ENCODE data around the gene C10orf67.
"Not testable (repeated sequence)": the region's sequence is repeated elsewhere in the genome, so short reads cannot be mapped to it uniquely, and the experiment has no call there.

The C10orf67 gene

DNA sequence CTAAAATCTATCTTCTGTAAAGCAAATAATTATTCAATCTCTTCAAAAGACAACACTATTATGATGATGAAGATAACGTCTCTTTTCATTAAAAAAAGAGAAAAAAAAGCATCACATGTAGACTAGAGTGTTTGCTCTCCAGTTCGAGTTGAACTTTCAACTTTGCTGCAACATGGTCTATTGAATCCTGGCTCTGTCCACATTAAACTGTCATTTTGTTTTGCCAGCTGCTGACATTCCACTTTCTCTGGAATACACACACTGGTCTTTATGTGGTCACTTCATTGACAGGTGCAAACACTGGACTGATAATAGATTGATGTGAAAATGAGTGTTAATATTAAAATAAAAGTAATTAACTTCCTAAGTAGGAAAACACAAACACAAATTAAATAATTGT lies 90.8 kb downstream of the C10orf67 start:
- Histone ChIP-seq H4K20me1 (ENCODE audit: insufficient read depth, low read length) (no peaks in the 10 kb centered on the region), H3K27me3 (ENCODE audit: low read depth, low read length) (no peaks in the 10 kb centered on the region), H3K9me3 (ENCODE audit: insufficient read depth, low read length) (no peaks in the 10 kb centered on the region), H3K9ac (ENCODE audit: low read length) (no peak overlapping the region), H3K36me3 (replicated peaks; ENCODE audit: low read depth, low read length) (no peaks in the 10 kb centered on the region), H3K27ac (ENCODE audit: low read length) (no peak overlapping the region), H3K79me2 (ENCODE audit: low read length) (no peaks in the 10 kb centered on the region), H3K4me3 (ENCODE audit: low read length) (no peak overlapping the region), H2AFZ (ENCODE audit: low read depth, low read length) (no peak overlapping the region), H3K4me2 (ENCODE audit: low read length) (no peak overlapping the region), H3K4me1 (ENCODE audit: low read length) (no peaks in the 10 kb centered on the region)
- TF ChIP-seq EZH2phosphoT487 (IDR thresholded peaks at IDR 0.05; ENCODE audit: low read depth) = no peak
- TF ChIP-seq, protein P1, sequence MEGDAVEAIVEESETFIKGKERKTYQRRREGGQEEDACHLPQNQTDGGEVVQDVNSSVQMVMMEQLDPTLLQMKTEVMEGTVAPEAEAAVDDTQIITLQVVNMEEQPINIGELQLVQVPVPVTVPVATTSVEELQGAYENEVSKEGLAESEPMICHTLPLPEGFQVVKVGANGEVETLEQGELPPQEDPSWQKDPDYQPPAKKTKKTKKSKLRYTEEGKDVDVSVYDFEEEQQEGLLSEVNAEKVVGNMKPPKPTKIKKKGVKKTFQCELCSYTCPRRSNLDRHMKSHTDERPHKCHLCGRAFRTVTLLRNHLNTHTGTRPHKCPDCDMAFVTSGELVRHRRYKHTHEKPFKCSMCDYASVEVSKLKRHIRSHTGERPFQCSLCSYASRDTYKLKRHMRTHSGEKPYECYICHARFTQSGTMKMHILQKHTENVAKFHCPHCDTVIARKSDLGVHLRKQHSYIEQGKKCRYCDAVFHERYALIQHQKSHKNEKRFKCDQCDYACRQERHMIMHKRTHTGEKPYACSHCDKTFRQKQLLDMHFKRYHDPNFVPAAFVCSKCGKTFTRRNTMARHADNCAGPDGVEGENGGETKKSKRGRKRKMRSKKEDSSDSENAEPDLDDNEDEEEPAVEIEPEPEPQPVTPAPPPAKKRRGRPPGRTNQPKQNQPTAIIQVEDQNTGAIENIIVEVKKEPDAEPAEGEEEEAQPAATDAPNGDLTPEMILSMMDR (IDR thresholded peaks at IDR 0.05; ENCODE audit: low read depth, low read length) = no peak

DNA sequence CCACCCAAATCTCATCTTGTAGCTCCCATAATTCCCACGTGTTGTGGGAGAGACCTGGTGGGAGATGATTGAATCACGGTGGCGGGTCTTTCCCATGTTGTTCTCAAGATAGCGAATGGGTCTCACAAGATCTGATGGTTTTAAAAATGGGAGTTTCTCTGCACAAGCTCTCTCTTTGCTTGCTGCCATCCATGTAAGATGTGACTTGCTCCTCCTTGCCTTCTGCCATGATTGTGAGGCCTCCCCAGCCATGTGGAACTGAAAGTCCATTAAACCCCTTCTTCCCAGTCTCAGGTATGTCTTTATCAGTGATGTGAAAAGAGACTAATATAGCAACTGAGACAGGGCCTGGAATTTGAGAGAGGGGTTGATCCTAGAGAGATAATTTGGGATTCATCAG lies 91.7 kb downstream of the C10orf67 start:
- H3K4me3 ChIP-seq (ENCODE audit: low read length); H3K9me3 ChIP-seq (ENCODE audit: insufficient read depth, low read length); H4K20me1 ChIP-seq (ENCODE audit: insufficient read depth, low read length); H3K36me3 ChIP-seq (replicated peaks; ENCODE audit: low read depth, low read length); H3K27me3 ChIP-seq (ENCODE audit: low read depth, low read length); H3K79me2 ChIP-seq (ENCODE audit: low read length); H3K4me1 ChIP-seq (ENCODE audit: low read length); H3K27ac ChIP-seq (ENCODE audit: low read length); H3K9ac ChIP-seq (ENCODE audit: low read length); H3K4me2 ChIP-seq (ENCODE audit: low read length); H2AFZ ChIP-seq (ENCODE audit: low read depth, low read length): not testable (repeated sequence)

DNA sequence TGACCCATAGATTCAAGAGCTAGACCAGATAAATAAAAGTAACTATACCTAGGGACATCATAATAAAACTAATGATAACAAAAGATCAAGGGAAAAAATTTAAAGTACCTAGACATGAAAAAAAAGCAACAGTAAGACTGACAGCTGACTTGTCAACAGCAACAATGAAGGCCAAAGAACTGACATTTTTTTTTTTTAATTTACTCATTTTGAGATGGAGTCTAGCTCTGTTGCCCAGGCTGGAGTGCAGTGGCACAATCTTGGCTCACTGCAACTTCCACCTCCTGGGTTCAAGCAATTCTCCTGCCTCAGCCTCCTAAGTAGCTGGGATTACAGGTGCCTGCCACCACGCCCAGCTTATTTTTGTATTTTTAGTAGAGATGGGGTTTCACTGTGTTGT lies 102.8 kb downstream of the C10orf67 start:
- not testable (repeated sequence) for H3K27me3 ChIP-seq (ENCODE audit: low read depth, low read length); H3K9me3 ChIP-seq (ENCODE audit: insufficient read depth, low read length); H2AFZ ChIP-seq (ENCODE audit: low read depth, low read length); H3K4me1 ChIP-seq (ENCODE audit: low read length); H3K9ac ChIP-seq (ENCODE audit: low read length); H3K36me3 ChIP-seq (replicated peaks; ENCODE audit: low read depth, low read length); H3K27ac ChIP-seq (ENCODE audit: low read length); H3K4me3 ChIP-seq (ENCODE audit: low read length); H3K4me2 ChIP-seq (ENCODE audit: low read length); H3K79me2 ChIP-seq (ENCODE audit: low read length); H4K20me1 ChIP-seq (ENCODE audit: insufficient read depth, low read length)

DNA sequence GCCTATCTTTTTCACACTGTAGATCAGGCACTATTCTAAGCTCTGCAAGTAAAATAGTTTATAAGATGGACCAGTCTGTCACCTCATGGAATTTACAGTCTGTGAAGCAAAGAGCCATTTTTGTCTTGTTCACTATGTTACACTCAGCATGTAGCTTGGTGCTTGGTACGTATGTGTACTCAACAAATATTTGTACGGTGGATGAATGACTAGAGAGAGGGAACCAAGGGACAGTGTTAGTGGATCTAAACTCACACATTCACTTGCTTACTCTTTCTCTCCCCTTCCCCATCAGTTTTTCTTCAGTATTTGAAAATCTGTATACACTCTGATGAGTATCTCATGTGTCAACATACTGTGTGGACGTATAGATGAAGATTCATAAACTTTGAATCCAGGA lies 106.6 kb downstream of the C10orf67 start:
- Histone ChIP-seq H3K4me1 (ENCODE audit: low read length) (no peaks in the 10 kb centered on the region), H3K27me3 (ENCODE audit: low read depth, low read length) (no peaks in the 10 kb centered on the region), H3K4me3 (ENCODE audit: low read length) (no peak overlapping the region), H2AFZ (ENCODE audit: low read depth, low read length) (no peak overlapping the region), H3K9me3 (ENCODE audit: insufficient read depth, low read length) (no peaks in the 10 kb centered on the region), H3K4me2 (ENCODE audit: low read length) (no peak overlapping the region), H3K36me3 (replicated peaks; ENCODE audit: low read depth, low read length) (no peaks in the 10 kb centered on the region), H4K20me1 (ENCODE audit: insufficient read depth, low read length) (no peaks in the 10 kb centered on the region), H3K27ac (ENCODE audit: low read length) (no peak overlapping the region), H3K9ac (ENCODE audit: low read length) (no peak overlapping the region), H3K79me2 (ENCODE audit: low read length) (no peaks in the 10 kb centered on the region)
- TF ChIP-seq, protein P1 (IDR thresholded peaks at IDR 0.05; ENCODE audit: low read depth, low read length) = no peak
- no peak for TF ChIP-seq EZH2phosphoT487 (IDR thresholded peaks at IDR 0.05; ENCODE audit: low read depth)

DNA sequence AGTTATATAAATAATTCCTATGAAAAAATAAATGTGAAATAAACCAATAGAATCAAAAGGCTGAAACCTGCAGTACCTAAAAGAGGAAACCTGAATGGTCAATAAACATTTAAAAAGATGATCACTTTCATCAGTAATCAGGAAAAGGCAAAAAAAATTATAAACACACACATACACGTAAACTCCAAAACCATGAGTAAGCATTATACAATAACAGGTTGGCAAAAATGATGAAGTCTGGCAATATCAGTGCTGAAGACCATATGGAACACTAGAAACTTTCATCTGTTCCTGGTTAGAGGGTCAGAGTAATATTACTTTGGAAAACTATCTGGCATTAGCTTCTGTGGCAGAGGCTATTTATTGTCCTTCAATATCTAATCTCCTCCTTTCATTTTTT lies 114.0 kb downstream of the C10orf67 start:
- no peaks in the 10 kb centered on the region for H3K27me3 ChIP-seq (ENCODE audit: low read depth, low read length)
- H3K9ac ChIP-seq (ENCODE audit: low read length) = no peak overlapping the region
- no peaks in the 10 kb centered on the region for H3K36me3 ChIP-seq (replicated peaks; ENCODE audit: low read depth, low read length)
- no peaks in the 10 kb centered on the region for H4K20me1 ChIP-seq (ENCODE audit: insufficient read depth, low read length)
- no peak for TF ChIP-seq EZH2phosphoT487 (IDR thresholded peaks at IDR 0.05; ENCODE audit: low read depth)
- TF ChIP-seq, protein P1 (IDR thresholded peaks at IDR 0.05; ENCODE audit: low read depth, low read length) = no peak
- H3K9me3 ChIP-seq (ENCODE audit: insufficient read depth, low read length) = no peaks in the 10 kb centered on the region
- no peak overlapping the region for H3K27ac ChIP-seq (ENCODE audit: low read length)
- no peaks in the 10 kb centered on the region for H3K79me2 ChIP-seq (ENCODE audit: low read length)
- H3K4me1 ChIP-seq (ENCODE audit: low read length) = no peaks in the 10 kb centered on the region
- no peak overlapping the region for H3K4me2 ChIP-seq (ENCODE audit: low read length)
- H2AFZ ChIP-seq (ENCODE audit: low read depth, low read length) = no peak overlapping the region
- no peak overlapping the region for H3K4me3 ChIP-seq (ENCODE audit: low read length)
